ENCODE measurements around the gene PCDHGB5. TPM values are rescaled to one million over a fixed set of nuclear protein-coding genes. Genes with fewer than 3 reads are reported as not detected.
"Not testable (repeated sequence)": the region's sequence is repeated elsewhere in the genome, so short reads cannot be mapped to it uniquely, and the experiment has no call there.

Gene PCDHGB5
- total RNA-seq, 1 donor from 2014 or later: 3.7 TPM

DNA sequence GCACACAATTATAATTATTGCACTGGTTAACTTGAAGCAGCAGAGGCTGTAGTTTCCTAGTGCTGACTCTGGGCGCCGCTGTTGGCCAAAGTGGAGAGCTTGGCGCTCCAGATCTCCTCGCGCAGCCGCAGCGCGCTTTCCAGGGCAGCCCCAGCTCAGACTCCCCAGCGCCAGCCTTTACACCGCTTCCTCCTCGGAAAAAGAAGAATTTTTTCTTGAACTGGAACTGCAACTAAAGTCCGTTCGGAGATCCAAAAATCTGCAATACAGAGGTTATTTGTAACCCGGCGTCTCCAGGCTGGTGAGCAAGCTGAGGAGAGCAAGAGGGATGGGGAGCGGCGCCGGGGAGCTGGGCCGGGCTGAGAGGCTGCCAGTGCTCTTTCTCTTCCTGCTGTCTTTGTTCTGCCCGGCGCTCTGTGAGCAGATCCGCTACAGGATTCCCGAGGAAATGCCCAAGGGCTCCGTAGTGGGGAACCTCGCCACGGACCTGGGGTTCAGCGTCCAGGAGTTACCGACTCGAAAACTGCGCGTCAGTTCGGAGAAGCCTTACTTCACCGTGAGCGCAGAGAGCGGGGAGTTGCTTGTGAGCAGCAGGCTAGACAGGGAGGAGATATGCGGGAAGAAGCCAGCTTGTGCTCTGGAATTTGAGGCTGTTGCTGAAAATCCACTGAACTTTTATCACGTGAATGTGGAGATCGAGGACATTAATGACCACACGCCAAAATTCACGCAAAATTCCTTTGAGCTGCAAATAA is 10.0 kb upstream of the PCDHGB5 start, which contains the start of gene PCDHGB4:
TSS of gene PCDHGB4 (plus strand) at position 142 of the 755 bp plus-strand sequence. CDS start at position 329, 187 bp downstream.
- not testable (repeated sequence) for H3K27me3 ChIP-seq; H3K27me3 Mint-ChIP-seq (ENCODE audit: insufficient read depth, low read depth); H3K79me2 ChIP-seq (ENCODE audit: low read depth); H3K27ac ChIP-seq; H3K36me3 Mint-ChIP-seq; H3F3A ChIP-seq (ENCODE audit: low read depth); H4K20me1 ChIP-seq (ENCODE audit: low read depth); H3K4me1 Mint-ChIP-seq; H2AFZ ChIP-seq (replicated peaks); H3K27ac Mint-ChIP-seq; H3K4me1 ChIP-seq; H3K4me3 Mint-ChIP-seq; H3K9ac ChIP-seq
- Histone ChIP-seq H3K4me2 (peak within 1 kb of the TSS; percentile 46), H3K36me3 (peaks cover 11% of the 10 kb centered on the region), H3K9me3 (ENCODE audit: low read depth) (peaks cover 32% of the 10 kb centered on the region), H3K4me3 (peak within 1 kb of the TSS; percentile 41)
- TF ChIP-seq, protein P1, sequence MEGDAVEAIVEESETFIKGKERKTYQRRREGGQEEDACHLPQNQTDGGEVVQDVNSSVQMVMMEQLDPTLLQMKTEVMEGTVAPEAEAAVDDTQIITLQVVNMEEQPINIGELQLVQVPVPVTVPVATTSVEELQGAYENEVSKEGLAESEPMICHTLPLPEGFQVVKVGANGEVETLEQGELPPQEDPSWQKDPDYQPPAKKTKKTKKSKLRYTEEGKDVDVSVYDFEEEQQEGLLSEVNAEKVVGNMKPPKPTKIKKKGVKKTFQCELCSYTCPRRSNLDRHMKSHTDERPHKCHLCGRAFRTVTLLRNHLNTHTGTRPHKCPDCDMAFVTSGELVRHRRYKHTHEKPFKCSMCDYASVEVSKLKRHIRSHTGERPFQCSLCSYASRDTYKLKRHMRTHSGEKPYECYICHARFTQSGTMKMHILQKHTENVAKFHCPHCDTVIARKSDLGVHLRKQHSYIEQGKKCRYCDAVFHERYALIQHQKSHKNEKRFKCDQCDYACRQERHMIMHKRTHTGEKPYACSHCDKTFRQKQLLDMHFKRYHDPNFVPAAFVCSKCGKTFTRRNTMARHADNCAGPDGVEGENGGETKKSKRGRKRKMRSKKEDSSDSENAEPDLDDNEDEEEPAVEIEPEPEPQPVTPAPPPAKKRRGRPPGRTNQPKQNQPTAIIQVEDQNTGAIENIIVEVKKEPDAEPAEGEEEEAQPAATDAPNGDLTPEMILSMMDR (IDR thresholded peaks at IDR 0.05): peak; percentile 66
- H3K9me3 Mint-ChIP-seq: peaks cover 56% of the 10 kb centered on the region
- DNase-seq (ENCODE audit: low spot score): peak; percentile 68

DNA sequence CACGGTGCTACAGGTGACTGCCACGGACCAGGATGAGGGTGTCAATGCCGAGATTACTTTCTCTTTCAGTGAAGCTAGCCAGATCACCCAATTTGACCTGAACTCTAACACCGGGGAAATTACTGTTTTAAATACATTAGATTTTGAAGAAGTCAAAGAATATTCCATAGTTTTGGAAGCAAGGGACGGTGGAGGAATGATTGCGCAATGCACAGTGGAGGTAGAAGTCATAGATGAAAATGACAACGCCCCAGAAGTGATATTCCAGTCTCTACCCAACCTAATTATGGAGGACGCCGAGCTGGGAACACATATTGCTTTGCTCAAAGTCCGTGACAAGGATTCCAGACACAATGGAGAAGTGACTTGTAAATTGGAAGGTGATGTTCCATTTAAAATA is 9.1 kb upstream of the PCDHGB5 start:
- Histone ChIP-seq H3K4me3 (peak overlapping the region; percentile 13), H3K79me2 (ENCODE audit: low read depth) (no peaks in the 10 kb centered on the region), H3K4me1 (no peaks in the 10 kb centered on the region), H3K27ac (no peak overlapping the region), H4K20me1 (ENCODE audit: low read depth) (no peaks in the 10 kb centered on the region), H3K9ac (no peak overlapping the region), H3K27me3 (no peaks in the 10 kb centered on the region), H3K36me3 (peaks cover 17% of the 10 kb centered on the region), H3K9me3 (ENCODE audit: low read depth) (peaks cover 40% of the 10 kb centered on the region), H3F3A (ENCODE audit: low read depth) (peaks cover 7% of the 10 kb centered on the region), H3K4me2 (no peak overlapping the region), H2AFZ (replicated peaks) (no peak overlapping the region)
- no peak overlapping the region for H3K27ac Mint-ChIP-seq
- H3K36me3 Mint-ChIP-seq: peaks cover 9% of the 10 kb centered on the region
- no peak for TF ChIP-seq EZH2phosphoT487 (IDR thresholded peaks at IDR 0.05)
- TF ChIP-seq, protein P1 (IDR thresholded peaks at IDR 0.05): no peak
- no peak for TF ChIP-seq EZH2 (IDR thresholded peaks at IDR 0.05)
- no peaks in the 10 kb centered on the region for H3K4me1 Mint-ChIP-seq
- H3K9me3 Mint-ChIP-seq: peaks cover 58% of the 10 kb centered on the region
- H3K27me3 Mint-ChIP-seq (ENCODE audit: insufficient read depth, low read depth): peaks cover 5% of the 10 kb centered on the region
- no peak overlapping the region for H3K4me3 Mint-ChIP-seq
- DNase-seq (ENCODE audit: low spot score): no peak

DNA sequence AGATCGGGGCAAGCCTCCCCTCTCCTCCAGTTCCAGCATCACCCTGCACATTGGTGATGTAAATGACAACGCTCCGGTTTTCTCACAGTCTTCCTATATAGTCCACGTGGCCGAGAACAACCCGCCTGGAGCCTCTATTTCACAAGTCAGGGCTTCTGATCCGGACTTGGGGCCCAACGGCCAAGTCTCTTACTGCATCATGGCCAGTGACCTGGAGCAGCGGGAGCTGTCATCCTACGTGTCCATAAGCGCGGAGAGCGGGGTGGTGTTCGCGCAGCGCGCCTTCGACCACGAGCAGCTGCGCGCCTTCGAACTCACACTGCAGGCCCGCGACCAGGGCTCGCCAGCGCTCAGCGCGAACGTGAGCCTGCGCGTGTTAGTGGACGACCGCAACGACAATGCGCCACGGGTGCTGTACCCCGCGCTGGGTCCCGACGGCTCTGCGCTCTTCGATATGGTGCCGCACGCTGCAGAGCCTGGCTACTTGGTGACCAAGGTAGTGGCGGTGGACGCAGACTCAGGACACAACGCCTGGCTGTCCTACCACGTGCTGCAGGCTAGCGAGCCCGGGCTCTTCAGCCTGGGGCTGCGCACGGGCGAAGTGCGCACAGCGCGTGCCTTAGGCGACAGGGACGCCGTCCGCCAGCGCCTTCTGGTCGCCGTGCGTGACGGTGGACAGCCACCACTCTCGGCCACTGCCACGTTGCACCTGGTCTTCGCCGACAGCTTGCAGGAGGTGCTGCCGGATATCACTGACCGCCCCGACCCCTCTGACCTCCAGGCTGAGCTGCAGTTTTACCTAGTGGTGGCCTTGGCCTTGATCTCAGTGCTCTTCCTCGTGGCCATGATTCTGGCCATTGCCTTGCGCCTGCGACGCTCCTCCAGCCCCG is 8.3 kb upstream of the PCDHGB5 start:
- Mint-ChIP-seq H3K27ac (no peak overlapping the region), H3K4me1 (no peaks in the 10 kb centered on the region), H3K27me3 (ENCODE audit: insufficient read depth, low read depth) (peaks cover 5% of the 10 kb centered on the region), H3K9me3 (peaks cover 58% of the 10 kb centered on the region), H3K36me3 (peaks cover 9% of the 10 kb centered on the region), H3K4me3 (no peak overlapping the region)
- Histone ChIP-seq H3K4me3 (no peak overlapping the region), H3F3A (ENCODE audit: low read depth) (peaks cover 7% of the 10 kb centered on the region), H3K27me3 (no peaks in the 10 kb centered on the region), H3K4me1 (no peaks in the 10 kb centered on the region), H2AFZ (replicated peaks) (no peak overlapping the region), H3K27ac (no peak overlapping the region), H3K4me2 (no peak overlapping the region), H3K9ac (no peak overlapping the region), H3K36me3 (peaks cover 19% of the 10 kb centered on the region), H4K20me1 (ENCODE audit: low read depth) (no peaks in the 10 kb centered on the region), H3K79me2 (ENCODE audit: low read depth) (no peaks in the 10 kb centered on the region), H3K9me3 (ENCODE audit: low read depth) (peaks cover 45% of the 10 kb centered on the region)
- no peak for TF ChIP-seq EZH2 (IDR thresholded peaks at IDR 0.05)
- no peak for TF ChIP-seq EZH2phosphoT487 (IDR thresholded peaks at IDR 0.05)
- TF ChIP-seq, protein P1 (IDR thresholded peaks at IDR 0.05): no peak
- no peak for DNase-seq (ENCODE audit: low spot score)

Data from neural progenitor cell (in vitro differentiated cells).